H9 (cell line): Measurements from ENCODE around the gene DOCK1. TPM values are rescaled to one million over a fixed set of nuclear protein-coding genes. Genes with fewer than 3 reads are reported as not detected.

Experiments
- DNase-seq: peaks from one replicate; pipeline ENCODE4 v3.0.0-alpha.2; 2017
- H2AFZ ChIP-seq: one replicate; pipeline ENCODE4 v1.6.1; 2013; ENCODE audit warnings: mild to moderate bottlenecking, low read length, control low read depth, moderate library complexity
- H2AK5ac ChIP-seq: 2 replicates; pipeline ENCODE4 v1.6.1; 2013; ENCODE audit warnings: low read length, control low read depth, mixed read lengths; ENCODE audit not compliant: insufficient read length
- H2BK120ac ChIP-seq: one replicate; pipeline ENCODE4 v1.6.1; 2013; ENCODE audit warnings: low read depth, mild to moderate bottlenecking, low read length, control low read depth, inconsistent platforms; ENCODE audit not compliant: poor library complexity, severe bottlenecking
- H2BK12ac ChIP-seq: 2 replicates; pipeline ENCODE4 v1.6.1; 2013; ENCODE audit warnings: low read length, control low read depth, mixed read lengths, low read depth; ENCODE audit not compliant: insufficient read length
- H2BK15ac ChIP-seq: 2 replicates; pipeline ENCODE4 v1.6.1; 2013; ENCODE audit warnings: low read depth, low read length, control low read depth
- H2BK20ac ChIP-seq: one replicate; pipeline ENCODE4 v1.6.1; 2013; ENCODE audit warnings: low read depth, mild to moderate bottlenecking, low read length, control low read depth, inconsistent platforms; ENCODE audit not compliant: poor library complexity, severe bottlenecking
- H2BK5ac ChIP-seq: 2 replicates; pipeline ENCODE4 v1.6.1; 2013; ENCODE audit warnings: low read length, control low read depth, mixed read lengths; ENCODE audit not compliant: insufficient read length
- H3K14ac ChIP-seq: 2 replicates; pipeline ENCODE4 v1.6.1; 2013; ENCODE audit warnings: low read length, control low read depth; ENCODE audit not compliant: insufficient read depth
- H3K18ac ChIP-seq: 2 replicates; pipeline ENCODE4 v1.6.1; 2013; ENCODE audit warnings: low read depth, mild to moderate bottlenecking, mixed read lengths, low read length, control low read depth; ENCODE audit not compliant: insufficient read length
- H3K23ac ChIP-seq: 2 replicates; pipeline ENCODE4 v1.6.1; 2013; ENCODE audit warnings: low read length, control low read depth, mixed read lengths, low read depth; ENCODE audit not compliant: insufficient read length
- H3K23me2 ChIP-seq: 2 replicates; pipeline ENCODE4 v1.6.1; 2013; ENCODE audit warnings: low read depth, mild to moderate bottlenecking, mixed read lengths, low read length, control low read depth; ENCODE audit not compliant: insufficient read length, poor library complexity, severe bottlenecking
- H3K27ac ChIP-seq: 2 replicates; pipeline ENCODE4 v1.5.1; 2013; ENCODE audit warnings: low read length, control low read depth, mixed read lengths, low read depth; ENCODE audit not compliant: insufficient read length
- H3K27me3 ChIP-seq: 2 replicates; pipeline ENCODE4 v1.6.1; 2013; ENCODE audit warnings: low read length, control low read depth, inconsistent platforms; ENCODE audit not compliant: insufficient read depth
- H3K4ac ChIP-seq: 2 replicates; pipeline ENCODE4 v1.6.1; 2013; ENCODE audit warnings: low read depth, mild to moderate bottlenecking, control low read depth, inconsistent platforms, low read length, moderate library complexity
- H3K4me1 ChIP-seq: 2 replicates; pipeline ENCODE4 v1.6.1; 2013; ENCODE audit warnings: low read length, control low read depth, inconsistent platforms; ENCODE audit not compliant: insufficient read depth
- H3K4me2 ChIP-seq: 2 replicates; pipeline ENCODE4 v1.6.1; 2013; ENCODE audit warnings: low read length, control low read depth, mixed read lengths; ENCODE audit not compliant: insufficient read length, insufficient read depth
- H3K56ac ChIP-seq: 2 replicates; pipeline ENCODE4 v1.6.1; 2013; ENCODE audit warnings: low read depth, mild to moderate bottlenecking, mixed read lengths, low read length, control low read depth; ENCODE audit not compliant: insufficient read length
- H3K79me1 ChIP-seq: 2 replicates; pipeline ENCODE4 v1.6.1; 2013; ENCODE audit warnings: low read depth, mild to moderate bottlenecking, moderate library complexity, low read length, control low read depth, inconsistent platforms; ENCODE audit not compliant: insufficient read depth, poor library complexity, severe bottlenecking
- H3K79me2 ChIP-seq: 2 replicates; pipeline ENCODE4 v1.6.1; 2013; ENCODE audit warnings: low read length, control low read depth, inconsistent platforms; ENCODE audit not compliant: insufficient read depth
- H3K9ac ChIP-seq: 2 replicates; pipeline ENCODE4 v1.6.1; 2013; ENCODE audit warnings: low read length, control low read depth, mixed read lengths; ENCODE audit not compliant: insufficient read length; ENCODE audit errors: extremely low read depth
- H3K9me3 ChIP-seq: one replicate; pipeline ENCODE4 v1.6.1; 2013; ENCODE audit warnings: low read depth, low read length, inconsistent platforms; ENCODE audit not compliant: control insufficient read depth
- H3T11ph ChIP-seq: one replicate; pipeline ENCODE4 v1.6.1; 2013; ENCODE audit warnings: mild to moderate bottlenecking, low read length, control low read depth, inconsistent platforms
- H4K20me1 ChIP-seq: one replicate; pipeline ENCODE4 v1.6.1; 2013; ENCODE audit not compliant: control insufficient read depth, insufficient read length, insufficient read depth
- H4K5ac ChIP-seq: 2 replicates; pipeline ENCODE4 v1.6.1; 2013; ENCODE audit warnings: low read depth, mild to moderate bottlenecking, mixed read lengths, low read length, control low read depth; ENCODE audit not compliant: insufficient read length
- H4K8ac ChIP-seq: replicated peaks from 2 replicates; pipeline ENCODE4 v1.6.1; 2013; ENCODE audit warnings: low read length, control low read depth, mixed read lengths, low read depth; ENCODE audit not compliant: insufficient read length
- H4K91ac ChIP-seq: 2 replicates; pipeline ENCODE4 v1.6.1; 2013; ENCODE audit warnings: low read depth, mild to moderate bottlenecking, moderate library complexity, mixed read lengths, low read length, control low read depth; ENCODE audit not compliant: insufficient read length
- H3K27ac Mint-ChIP-seq, 3 experiments: 2 replicates in 2 of 3; 3 replicates in 1 of 3; pipeline ENCODE4 v1.8.0; 2020 to 2021; ENCODE audit warnings: mixed read lengths in 3 of 3, mild to moderate bottlenecking in 1 of 3, moderate library complexity in 1 of 3
- H3K27me3 Mint-ChIP-seq: 2 replicates; pipeline ENCODE4 v1.8.0; 2021; ENCODE audit warnings: low read depth, mild to moderate bottlenecking, moderate library complexity, mixed read lengths
- H3K36me3 Mint-ChIP-seq, 3 experiments: 2 replicates in 2 of 3; 3 replicates in 1 of 3; pipeline ENCODE4 v1.8.0; 2020 to 2021; ENCODE audit warnings: low read depth in 3 of 3, mixed read lengths in 3 of 3; ENCODE audit not compliant: insufficient read depth in 1 of 3
- H3K4me1 Mint-ChIP-seq, 2 experiments: 2 replicates each; pipeline ENCODE4 v1.8.0; 2020; ENCODE audit warnings: mixed read lengths in 2 of 2
- H3K4me3 Mint-ChIP-seq, 2 experiments: 2 replicates in 1 of 2; 3 replicates in 1 of 2; pipeline ENCODE4 v1.8.0; 2020 to 2021; ENCODE audit warnings: mild to moderate bottlenecking in 2 of 2, mixed read lengths in 2 of 2, moderate library complexity in 1 of 2
- H3K9me3 Mint-ChIP-seq, 2 experiments: 2 replicates in 1 of 2; 3 replicates in 1 of 2; pipeline ENCODE4 v1.8.0; 2020; ENCODE audit warnings: mild to moderate bottlenecking in 2 of 2, mixed read lengths in 2 of 2, moderate library complexity in 1 of 2
- WGBS: extraction: QIAGEN DNeasy Blood & Tissue Kit; methylation state at CpG from one replicate; pipeline ENCODE4 v1.1.7; 2013; ENCODE audit warnings: missing lambda C conversion rate, low lambda C conversion rate, mixed read lengths; ENCODE audit not compliant: insufficient read length; ENCODE audit errors: extremely low coverage; 5-methylcytosine and 5-hydroxymethylcytosine counted together
- total RNA-seq: library from RNA; stranded (reverse); gene quantifications from 2 replicates; pipeline ENCODE4 v1.2.1, GENCODE V29; 2021
- TF ChIP-seq, protein P1 (sequence below): fragments of 200-600 bp; sonication (generic); conservative IDR thresholded peaks from 3 replicates; pipeline ENCODE4 v1.8.0; 2021; ENCODE audit warnings: antibody characterized with exemption, mild to moderate bottlenecking

The DOCK1 gene
- total RNA-seq, 1 experiment from 2014 or later = 57.0 TPM

- Histone ChIP-seq H2AK5ac (no peak overlapping the region), H2BK5ac (no peak overlapping the region), H3K27ac (no peak overlapping the region), H4K8ac (no peak overlapping the region), H3K4me2 (no peak overlapping the region), H3K27me3 (no peaks in the 10 kb centered on the region), H2BK15ac (no peak overlapping the region), H3K79me2 (no peaks in the 10 kb centered on the region), H3T11ph (no peak overlapping the region), H3K18ac (no peak overlapping the region), H3K9ac (no peak overlapping the region), H4K91ac (no peak overlapping the region), H3K14ac (no peak overlapping the region), H2AFZ (no peak overlapping the region), H3K4me1 (no peaks in the 10 kb centered on the region), H3K9me3 (no peaks in the 10 kb centered on the region), H2BK120ac (no peak overlapping the region), H2BK12ac (no peak overlapping the region), H2BK20ac (no peak overlapping the region), H3K23me2 (no peaks in the 10 kb centered on the region), H3K4ac (no peak overlapping the region), H4K5ac (no peak overlapping the region), H3K23ac (no peak overlapping the region), H3K79me1 (no peaks in the 10 kb centered on the region), H3K56ac (no peak overlapping the region), H4K20me1 (no peaks in the 10 kb centered on the region)
- no peak overlapping the region for H3K27ac Mint-ChIP-seq
- H3K4me1 Mint-ChIP-seq = peaks cover 3 to 5% of the 10 kb centered on the region in 2 experiments
- H3K9me3 Mint-ChIP-seq = no peaks in the 10 kb centered on the region
- WGBS = no CpG with 5 or more reads among the region's 3 CpGs
- TF ChIP-seq, protein P1, sequence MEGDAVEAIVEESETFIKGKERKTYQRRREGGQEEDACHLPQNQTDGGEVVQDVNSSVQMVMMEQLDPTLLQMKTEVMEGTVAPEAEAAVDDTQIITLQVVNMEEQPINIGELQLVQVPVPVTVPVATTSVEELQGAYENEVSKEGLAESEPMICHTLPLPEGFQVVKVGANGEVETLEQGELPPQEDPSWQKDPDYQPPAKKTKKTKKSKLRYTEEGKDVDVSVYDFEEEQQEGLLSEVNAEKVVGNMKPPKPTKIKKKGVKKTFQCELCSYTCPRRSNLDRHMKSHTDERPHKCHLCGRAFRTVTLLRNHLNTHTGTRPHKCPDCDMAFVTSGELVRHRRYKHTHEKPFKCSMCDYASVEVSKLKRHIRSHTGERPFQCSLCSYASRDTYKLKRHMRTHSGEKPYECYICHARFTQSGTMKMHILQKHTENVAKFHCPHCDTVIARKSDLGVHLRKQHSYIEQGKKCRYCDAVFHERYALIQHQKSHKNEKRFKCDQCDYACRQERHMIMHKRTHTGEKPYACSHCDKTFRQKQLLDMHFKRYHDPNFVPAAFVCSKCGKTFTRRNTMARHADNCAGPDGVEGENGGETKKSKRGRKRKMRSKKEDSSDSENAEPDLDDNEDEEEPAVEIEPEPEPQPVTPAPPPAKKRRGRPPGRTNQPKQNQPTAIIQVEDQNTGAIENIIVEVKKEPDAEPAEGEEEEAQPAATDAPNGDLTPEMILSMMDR = no peak
- H3K27me3 Mint-ChIP-seq = no peaks in the 10 kb centered on the region
- H3K36me3 Mint-ChIP-seq = no peaks in the 10 kb centered on the region
- DNase-seq = no peak
- H3K4me3 Mint-ChIP-seq = no peak overlapping the region
These were observed 331.0 kb downstream of the DOCK1 start for GRCh38 chr10:127236266-127236665.
